PC-9 (cell line): ENCODE results near the gene ACAP2.

Source experiments
- CTCF ChIP-seq: fragments of 200-600 bp; sonication (generic); conservative IDR thresholded peaks from 2 replicates; pipeline ENCODE4 v1.6.1; 2017; ENCODE audit warnings: mixed run types, antibody characterized with exemption, mild to moderate bottlenecking, moderate library complexity
- EZH2 ChIP-seq: fragments of 200-600 bp; sonication (generic); IDR thresholded peaks from 2 replicates; pipeline ENCODE4 v1.8.0; 2017; ENCODE audit warnings: antibody characterized with exemption, low read depth

GRCh38 chr3:195461594-195462307 is 18.9 kb upstream of the ACAP2 start:
- TF ChIP-seq CTCF, result no peak
- TF ChIP-seq EZH2, result no peak
